ENCODE measurements around the gene GALNT12. TPM values are rescaled to one million over a fixed set of nuclear protein-coding genes. Genes with fewer than 3 reads are reported as not detected.

The GALNT12 gene
- total RNA-seq, 1 experiment from 2014 or later: 14.8 TPM

- H3K27me3 ChIP-seq (ENCODE audit: low read length): no peaks in the 10 kb centered on the region
- peak overlapping the region; percentile 55 for H3K4me2 ChIP-seq (ENCODE audit: low read length)
- ATAC-seq (no peak), DNase-seq (no peak)
- TF ChIP-seq EZH2 (IDR thresholded peaks at IDR 0.05; ENCODE audit: low read length, unreplicated experiment) (no peak), CTCF (conservative IDR thresholded peaks at IDR 0.05; ENCODE audit: low read depth, low read length) (no peak), EZH2phosphoT487 (IDR thresholded peaks at IDR 0.05; ENCODE audit: borderline replicate concordance, low read length) (no peak)
- ChIA-PET CTCF (no interaction called here), POLR2A (ENCODE audit: unreplicated experiment) (no interaction called here)
- no peak overlapping the region for H2AFZ ChIP-seq (ENCODE audit: low read length)
- no TSS peak for BruUV-seq (replicated peaks)
- intact Hi-C loops (cut with micrococcal nuclease): no loop called here
- no peaks in the 10 kb centered on the region for H3K9me3 ChIP-seq (ENCODE audit: low read length)
- H3F3A ChIP-seq (ENCODE audit: low read length, unreplicated experiment): no peaks in the 10 kb centered on the region
- peaks cover 46% of the 10 kb centered on the region for H3K79me2 ChIP-seq (ENCODE audit: low read length)
- peak overlapping the region; percentile 5; the same call in 1 of the 2 replicates for H3K9ac ChIP-seq (ENCODE audit: low read length)
- peaks cover 30% of the 10 kb centered on the region for H3K4me1 ChIP-seq (ENCODE audit: insufficient read depth, low read length)
- peak overlapping the region; percentile 69 for H3K27ac ChIP-seq (ENCODE audit: low read length)
- peak overlapping the region; percentile 20; the same call in 1 of the 2 replicates for H3K4me3 ChIP-seq (ENCODE audit: low read length)
- peaks cover 8% of the 10 kb centered on the region; the same call in 1 of the 2 replicates for H3K36me3 ChIP-seq (ENCODE audit: low read depth, low read length)
- H4K20me1 ChIP-seq (ENCODE audit: low read length): peaks cover 5% of the 10 kb centered on the region; the same call in 1 of the 2 replicates
- no peaks in the 10 kb centered on the region for H3K9me2 ChIP-seq (replicated peaks; ENCODE audit: low read length)
Measured at GRCh38 chr9:98790134-98790841, 17.2 kb upstream of the GALNT12 start.

GRCh38 chr9:98790842-98791607 is 16.4 kb upstream of the GALNT12 start:
- H3K79me2 ChIP-seq (ENCODE audit: low read length): peaks cover 53% of the 10 kb centered on the region
- no TSS peak for BruUV-seq (replicated peaks)
- no peak for TF ChIP-seq EZH2phosphoT487 (IDR thresholded peaks at IDR 0.05; ENCODE audit: borderline replicate concordance, low read length)
- TF ChIP-seq CTCF (conservative IDR thresholded peaks at IDR 0.05; ENCODE audit: low read depth, low read length): peak; percentile 91
- peaks cover 5% of the 10 kb centered on the region; the same call in 1 of the 2 replicates for H4K20me1 ChIP-seq (ENCODE audit: low read length)
- H3K27ac ChIP-seq (ENCODE audit: low read length): peak overlapping the region; percentile 69
- no peaks in the 10 kb centered on the region for H3K27me3 ChIP-seq (ENCODE audit: low read length)
- DNase-seq (peak; percentile 92), ATAC-seq (peak; percentile 81)
- H3K4me2 ChIP-seq (ENCODE audit: low read length): peak overlapping the region; percentile 55
- CTCF ChIA-PET: no interaction called here
- peak overlapping the region; percentile 5; the same call in 1 of the 2 replicates for H3K9ac ChIP-seq (ENCODE audit: low read length)
- POLR2A ChIA-PET (ENCODE audit: unreplicated experiment): no interaction called here
- no peaks in the 10 kb centered on the region for H3K9me3 ChIP-seq (ENCODE audit: low read length)
- intact Hi-C loops (cut with micrococcal nuclease): loop anchor here (1.0 kb wide), 2 partner anchors 9 to 476 kb away; no protein-coding TSS in a partner anchor
- peaks cover 31% of the 10 kb centered on the region for H3K4me1 ChIP-seq (ENCODE audit: insufficient read depth, low read length)
- peak overlapping the region; percentile 20; the same call in 1 of the 2 replicates for H3K4me3 ChIP-seq (ENCODE audit: low read length)
- H3F3A ChIP-seq (ENCODE audit: low read length, unreplicated experiment): no peaks in the 10 kb centered on the region
- no peak overlapping the region for H2AFZ ChIP-seq (ENCODE audit: low read length)
- H3K36me3 ChIP-seq (ENCODE audit: low read depth, low read length): peaks cover 8% of the 10 kb centered on the region; the same call in 1 of the 2 replicates
- no peaks in the 10 kb centered on the region for H3K9me2 ChIP-seq (replicated peaks; ENCODE audit: low read length)
